Choroid plexus epithelial cell (primary cell): Measurements from ENCODE around the gene RBM17.

Experiments used
- DNase-seq: peaks from one replicate; pipeline ENCODE4 v3.0.0-alpha.2; 2010; ENCODE audit warnings: low read depth
- H3K4me3 ChIP-seq: 2 replicates; pipeline ENCODE4 v1.5.1; 2011; ENCODE audit warnings: low read depth, mild to moderate bottlenecking, control low read depth, low read length, moderate library complexity
- TF ChIP-seq, protein P1 (sequence below): conservative IDR thresholded peaks from 2 replicates; pipeline ENCODE4 v1.5.1; 2011; ENCODE audit warnings: low read depth, mild to moderate bottlenecking, control low read depth, inconsistent platforms, low read length, moderate library complexity

The RBM17 gene

DNA sequence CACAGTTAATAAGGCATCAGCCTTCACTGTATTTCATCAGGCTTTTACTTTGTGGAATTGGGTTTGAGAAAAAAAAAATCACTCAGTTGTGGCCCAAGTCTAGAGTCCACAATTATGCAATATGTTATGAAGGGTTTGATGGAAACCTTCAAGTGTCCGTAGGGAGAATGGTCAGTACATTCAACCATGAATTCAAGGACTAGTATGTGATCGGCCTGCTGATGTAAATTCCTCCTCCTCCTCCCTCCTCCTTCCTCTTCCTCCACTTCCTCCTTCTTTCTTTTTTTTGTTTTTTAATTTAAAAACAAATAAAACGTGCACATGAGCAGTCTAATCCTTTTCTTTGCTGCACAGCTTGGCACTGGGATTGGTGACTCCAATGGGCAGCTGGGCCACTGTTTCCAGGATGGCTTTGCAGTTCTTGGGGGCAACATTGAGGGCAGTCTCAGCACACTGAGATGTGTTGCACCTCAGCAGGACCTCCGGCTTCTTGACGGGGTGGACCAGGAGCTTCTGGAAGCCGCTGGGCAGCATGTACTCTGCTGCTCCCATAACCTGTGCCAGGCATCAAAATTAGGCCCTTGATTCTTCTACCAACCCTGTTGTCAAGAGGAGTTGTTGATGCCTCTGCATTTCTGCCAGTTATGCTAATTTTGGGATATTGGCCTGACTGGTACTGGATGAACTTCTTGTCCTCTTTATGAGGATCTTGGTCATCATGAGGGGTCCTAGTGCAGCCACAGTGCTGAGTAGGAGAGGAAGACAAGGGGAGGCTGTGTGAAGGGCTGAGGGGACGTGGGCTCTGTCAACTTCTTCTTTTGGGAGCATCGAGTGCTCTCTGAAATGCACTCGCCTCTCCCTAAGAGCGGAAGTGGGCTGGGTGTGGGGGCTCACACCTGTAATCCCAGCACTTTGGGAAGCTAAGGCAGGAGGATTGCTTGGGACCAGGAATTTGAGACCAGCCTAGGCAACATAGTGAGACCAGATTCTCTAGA, 17.4 kb upstream of the RBM17 start:
- no peak overlapping the region for H3K4me3 ChIP-seq
- TF ChIP-seq, protein P1, sequence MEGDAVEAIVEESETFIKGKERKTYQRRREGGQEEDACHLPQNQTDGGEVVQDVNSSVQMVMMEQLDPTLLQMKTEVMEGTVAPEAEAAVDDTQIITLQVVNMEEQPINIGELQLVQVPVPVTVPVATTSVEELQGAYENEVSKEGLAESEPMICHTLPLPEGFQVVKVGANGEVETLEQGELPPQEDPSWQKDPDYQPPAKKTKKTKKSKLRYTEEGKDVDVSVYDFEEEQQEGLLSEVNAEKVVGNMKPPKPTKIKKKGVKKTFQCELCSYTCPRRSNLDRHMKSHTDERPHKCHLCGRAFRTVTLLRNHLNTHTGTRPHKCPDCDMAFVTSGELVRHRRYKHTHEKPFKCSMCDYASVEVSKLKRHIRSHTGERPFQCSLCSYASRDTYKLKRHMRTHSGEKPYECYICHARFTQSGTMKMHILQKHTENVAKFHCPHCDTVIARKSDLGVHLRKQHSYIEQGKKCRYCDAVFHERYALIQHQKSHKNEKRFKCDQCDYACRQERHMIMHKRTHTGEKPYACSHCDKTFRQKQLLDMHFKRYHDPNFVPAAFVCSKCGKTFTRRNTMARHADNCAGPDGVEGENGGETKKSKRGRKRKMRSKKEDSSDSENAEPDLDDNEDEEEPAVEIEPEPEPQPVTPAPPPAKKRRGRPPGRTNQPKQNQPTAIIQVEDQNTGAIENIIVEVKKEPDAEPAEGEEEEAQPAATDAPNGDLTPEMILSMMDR: no peak
- DNase-seq: no peak

DNA sequence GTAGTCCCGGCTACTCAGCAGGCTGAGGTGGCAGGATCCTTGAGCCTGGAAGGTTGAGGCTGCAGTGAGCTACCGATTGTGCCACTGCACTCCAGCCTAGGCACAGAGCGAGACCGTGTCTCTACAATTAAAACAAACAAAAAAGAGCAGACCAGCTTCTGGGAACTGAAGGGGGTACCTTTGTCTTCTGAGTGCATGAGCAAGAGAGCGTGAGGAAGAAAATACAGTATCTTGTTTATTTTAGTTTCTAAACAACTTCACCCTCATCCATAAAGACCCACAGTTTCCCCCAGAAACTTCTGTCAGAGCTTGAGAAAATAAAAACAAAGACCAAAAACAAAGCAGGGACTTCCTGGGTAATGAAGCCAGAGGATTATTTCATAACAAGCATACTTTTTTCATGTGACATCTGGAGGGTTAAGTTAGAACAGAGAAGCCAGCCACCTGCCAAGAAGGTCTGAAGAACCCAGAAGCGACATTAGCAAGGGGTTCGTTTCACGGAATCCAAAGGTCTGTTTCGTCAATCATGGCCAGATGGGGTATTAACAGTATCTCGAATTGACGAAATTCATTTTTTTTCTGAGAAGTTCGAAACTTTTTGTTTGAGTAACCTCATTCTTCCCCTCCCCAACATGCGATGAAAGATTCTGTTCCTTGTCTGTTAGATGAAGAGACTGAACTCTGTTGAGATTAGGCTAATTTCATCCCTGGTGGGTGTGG, 16.5 kb upstream of the RBM17 start:
- no peak overlapping the region for H3K4me3 ChIP-seq
- TF ChIP-seq, protein P1: no peak
- no peak for DNase-seq

DNA sequence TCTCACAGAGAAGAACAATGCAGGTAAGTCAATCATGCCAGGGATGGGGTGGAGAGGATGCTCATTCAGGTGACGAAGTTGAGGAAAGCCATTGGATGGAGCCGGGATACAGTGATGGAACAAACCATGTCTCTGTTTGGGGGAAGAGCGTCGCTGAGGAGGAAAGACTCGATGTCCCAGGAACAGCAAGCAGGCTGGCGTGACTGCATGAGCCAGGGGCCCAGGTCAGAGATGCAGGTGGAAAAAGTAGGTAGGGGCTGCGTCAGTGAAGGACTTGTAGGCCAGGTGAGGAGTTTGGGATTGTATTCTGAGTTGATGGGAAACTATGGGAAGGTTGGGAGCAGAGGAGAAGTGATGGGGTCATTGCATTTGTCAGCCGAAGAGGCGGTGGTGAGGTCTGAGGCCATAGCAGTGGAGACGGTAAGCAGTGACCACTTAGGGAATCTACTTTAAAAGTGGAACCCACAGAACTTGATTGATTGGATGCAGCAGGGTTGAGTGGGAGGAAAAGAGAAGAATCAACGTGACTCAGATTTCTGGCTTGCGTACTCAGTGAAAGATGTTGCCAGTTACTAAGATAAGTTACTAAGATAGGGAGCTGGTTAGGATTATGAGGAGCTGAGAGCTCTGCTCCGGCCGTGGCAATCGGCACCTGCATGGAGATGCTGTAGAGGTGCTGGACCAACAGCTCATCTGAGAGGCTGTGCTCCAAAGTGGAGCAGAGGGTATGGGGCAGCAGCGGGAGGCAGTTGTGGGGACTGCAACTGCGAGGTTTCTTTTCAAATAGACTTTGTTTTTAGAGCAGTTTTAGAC, 14.1 kb upstream of the RBM17 start:
- no peak overlapping the region for H3K4me3 ChIP-seq
- TF ChIP-seq, protein P1: no peak
- peak; percentile 35 for DNase-seq

DNA sequence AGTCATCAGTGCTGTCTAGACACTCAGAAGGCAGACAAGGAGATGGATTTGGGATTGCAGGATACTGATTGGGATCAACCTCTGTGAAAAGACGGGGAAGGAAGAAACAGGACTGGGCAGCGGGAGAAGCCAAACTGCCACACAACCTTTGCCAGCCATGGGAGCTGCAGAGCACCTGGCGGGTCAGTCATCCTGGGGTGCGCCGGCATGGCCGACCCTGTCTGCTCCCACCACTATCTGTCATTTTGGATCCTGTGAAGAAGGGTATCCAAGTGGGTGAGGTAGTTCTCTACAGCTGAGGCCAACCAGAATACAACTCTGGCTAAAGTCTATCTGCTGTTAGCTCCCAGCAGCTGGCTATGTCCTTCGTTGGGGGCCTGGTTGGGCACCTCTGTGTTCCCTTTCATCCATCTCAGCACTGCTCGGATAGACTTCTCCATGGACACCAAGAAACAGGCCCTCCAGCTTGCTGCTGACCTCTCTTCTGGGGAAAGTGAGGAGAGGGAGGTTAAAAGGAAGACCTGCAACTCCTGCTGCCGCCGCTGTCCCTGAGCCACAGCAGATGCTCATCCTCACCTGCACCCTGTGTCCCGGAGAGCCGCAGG, 11.7 kb upstream of the RBM17 start:
- TF ChIP-seq, protein P1: no peak
- H3K4me3 ChIP-seq: no peak overlapping the region

DNA sequence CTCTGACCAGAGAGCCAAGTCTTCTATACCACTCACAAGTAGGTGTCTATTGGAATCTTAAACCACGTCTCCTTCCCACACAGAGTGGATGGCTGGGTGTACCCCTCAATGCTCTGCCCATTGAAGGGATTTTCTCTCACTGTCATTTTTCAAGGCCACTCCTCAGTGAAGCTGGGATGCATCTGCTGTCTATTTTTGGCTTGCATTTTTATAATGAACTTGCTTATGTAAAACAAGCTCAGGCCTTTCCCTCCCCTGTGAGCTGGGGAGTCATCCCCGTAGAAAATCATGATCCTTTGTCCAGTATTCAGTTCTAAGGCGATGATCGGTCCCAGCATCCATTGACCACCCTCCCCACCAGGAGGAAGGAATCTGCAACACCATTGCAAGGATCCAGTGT, 9.8 kb upstream of the RBM17 start:
- no peak overlapping the region for H3K4me3 ChIP-seq
- TF ChIP-seq, protein P1: no peak
- no peak for DNase-seq

More for the DNA sequence above, 11.7 kb upstream of the RBM17 start:
- DNase-seq: no peak

DNA sequence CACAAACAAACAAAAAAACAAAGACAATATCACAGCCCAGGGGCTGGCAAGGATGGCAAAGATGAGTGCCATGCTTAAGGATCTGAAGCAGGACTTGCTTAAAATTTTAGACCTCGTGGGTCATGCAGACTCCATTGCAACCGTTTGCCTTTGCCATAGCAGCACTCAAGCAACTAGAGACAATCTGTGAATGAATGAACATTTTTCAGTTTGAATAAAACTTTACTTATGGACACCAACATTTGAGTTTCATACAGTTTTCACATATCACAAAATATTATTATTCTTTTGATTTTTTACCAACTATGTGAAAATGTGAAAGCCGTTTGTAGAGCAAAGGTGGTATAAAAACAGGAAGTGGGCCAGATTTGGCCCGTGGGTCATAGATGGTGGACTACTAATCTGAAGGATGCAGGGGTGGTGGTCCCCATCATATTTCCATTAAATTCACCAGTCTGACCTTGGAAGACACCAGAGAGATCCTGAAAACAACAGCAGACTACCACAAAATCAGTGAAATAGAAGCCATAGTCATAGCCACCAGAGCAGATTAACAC, 8.3 kb upstream of the RBM17 start:
- DNase-seq: no peak
- H3K4me3 ChIP-seq: no peak overlapping the region
- TF ChIP-seq, protein P1: no peak
